Measurements from ENCODE around the gene ZC4H2.
"Not testable (repeated sequence)": the region's sequence is repeated elsewhere in the genome, so short reads cannot be mapped to it uniquely, and the experiment has no call there.

The ZC4H2 gene

DNA sequence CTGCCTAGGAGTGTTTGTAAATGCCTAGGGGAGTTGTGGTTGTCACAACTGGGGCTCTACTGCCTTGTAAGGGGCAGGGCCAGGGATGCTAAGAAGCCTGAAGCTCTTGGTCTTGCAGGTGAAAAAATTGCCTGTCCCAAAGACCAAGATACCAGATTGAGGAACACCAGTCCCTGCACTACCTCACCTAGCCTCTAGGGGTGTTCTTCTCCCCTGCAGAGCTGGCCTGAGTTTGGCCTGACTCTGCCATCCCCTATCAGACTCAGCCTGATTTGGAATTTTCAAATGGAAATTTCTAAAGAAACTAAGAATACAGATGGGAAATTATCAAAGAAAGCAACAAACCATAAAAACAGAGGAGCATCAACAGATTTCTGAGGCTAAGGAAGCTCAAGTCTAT, 90.4 kb downstream of the ZC4H2 start:
- DNase-seq (ENCODE audit: low read depth): no peak

DNA sequence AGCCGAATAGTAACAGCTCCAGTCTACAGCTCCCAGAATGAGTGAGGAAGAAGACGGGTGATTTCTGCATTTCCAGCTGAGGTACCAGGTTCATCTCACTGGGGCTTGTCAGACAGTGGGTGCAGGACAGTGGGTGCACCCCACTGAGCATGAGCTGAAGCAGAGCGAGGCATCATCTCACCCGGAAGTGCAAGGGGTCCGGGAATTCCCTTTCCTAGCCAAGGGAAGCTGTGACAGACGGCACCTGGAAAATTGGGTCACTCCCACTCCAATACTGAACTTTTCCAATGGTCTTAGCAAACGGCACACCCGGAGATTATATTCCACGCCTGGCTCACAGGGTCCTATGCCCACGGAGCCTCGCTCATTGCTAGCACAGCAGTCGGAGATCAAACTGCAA, 97.5 kb downstream of the ZC4H2 start:
- H3K4me3 ChIP-seq (ENCODE audit: low read depth, low read length): not testable (repeated sequence)

More for the DNA sequence above, 90.4 kb downstream of the ZC4H2 start:
- no peak overlapping the region for H3K4me3 ChIP-seq (ENCODE audit: low read depth, low read length)
- TF ChIP-seq, protein P1, sequence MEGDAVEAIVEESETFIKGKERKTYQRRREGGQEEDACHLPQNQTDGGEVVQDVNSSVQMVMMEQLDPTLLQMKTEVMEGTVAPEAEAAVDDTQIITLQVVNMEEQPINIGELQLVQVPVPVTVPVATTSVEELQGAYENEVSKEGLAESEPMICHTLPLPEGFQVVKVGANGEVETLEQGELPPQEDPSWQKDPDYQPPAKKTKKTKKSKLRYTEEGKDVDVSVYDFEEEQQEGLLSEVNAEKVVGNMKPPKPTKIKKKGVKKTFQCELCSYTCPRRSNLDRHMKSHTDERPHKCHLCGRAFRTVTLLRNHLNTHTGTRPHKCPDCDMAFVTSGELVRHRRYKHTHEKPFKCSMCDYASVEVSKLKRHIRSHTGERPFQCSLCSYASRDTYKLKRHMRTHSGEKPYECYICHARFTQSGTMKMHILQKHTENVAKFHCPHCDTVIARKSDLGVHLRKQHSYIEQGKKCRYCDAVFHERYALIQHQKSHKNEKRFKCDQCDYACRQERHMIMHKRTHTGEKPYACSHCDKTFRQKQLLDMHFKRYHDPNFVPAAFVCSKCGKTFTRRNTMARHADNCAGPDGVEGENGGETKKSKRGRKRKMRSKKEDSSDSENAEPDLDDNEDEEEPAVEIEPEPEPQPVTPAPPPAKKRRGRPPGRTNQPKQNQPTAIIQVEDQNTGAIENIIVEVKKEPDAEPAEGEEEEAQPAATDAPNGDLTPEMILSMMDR (IDR thresholded peaks at IDR 0.05; ENCODE audit: low read depth, low read length, missing control alignments): peak; percentile 59

DNA sequence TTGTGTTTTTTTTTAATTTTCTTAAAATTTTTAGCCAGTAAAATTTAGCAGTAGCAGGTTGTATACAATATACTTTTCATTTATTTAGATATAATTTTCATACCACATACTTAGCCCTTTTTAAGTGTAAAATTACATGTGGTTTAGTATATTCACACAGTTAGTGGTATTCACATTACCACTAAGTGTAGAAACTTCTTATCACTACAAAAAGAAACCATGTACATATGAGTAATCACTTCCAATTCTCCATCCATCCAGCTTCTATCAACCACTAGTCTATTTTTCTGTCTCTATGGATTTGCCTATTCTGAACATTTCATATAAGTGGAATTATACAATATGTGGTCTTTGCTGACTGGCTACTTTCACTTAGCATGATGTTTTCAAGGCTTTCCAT, 109.0 kb downstream of the ZC4H2 start:
- no peak overlapping the region for H3K4me3 ChIP-seq (ENCODE audit: low read depth, low read length)
- no peak for DNase-seq (ENCODE audit: low read depth)
- TF ChIP-seq, protein P1 (IDR thresholded peaks at IDR 0.05; ENCODE audit: low read depth, low read length, missing control alignments): no peak

More for the DNA sequence above, 97.5 kb downstream of the ZC4H2 start:
- DNase-seq (ENCODE audit: low read depth): not testable (repeated sequence)
